ENCODE measurements around the gene SHFL. TPM values are rescaled to one million over a fixed set of nuclear protein-coding genes. Genes with fewer than 3 reads are reported as not detected.

Gene SHFL
- total and polyA plus RNA-seq, 2 of the 8 experiments (the other 6 are each of a cell fraction or from before 2014, with no cell fraction given) = 25.3 to 37.1 TPM

- TF ChIP-seq E2F6 (IDR thresholded peaks at IDR 0.05) (no peak), YY1 (IDR thresholded peaks at IDR 0.05; ENCODE audit: low read depth, low read length) (no peak), KDM1A (IDR thresholded peaks at IDR 0.05; ENCODE audit: borderline replicate concordance, low read length) (no peak), MAX (IDR thresholded peaks at IDR 0.05) (no peak), HDAC2 (IDR thresholded peaks at IDR 0.05; ENCODE audit: borderline replicate concordance in 1 of 2, low read depth in 2 of 2, low read length in 2 of 2) (no peak), SRF (IDR thresholded peaks at IDR 0.05; ENCODE audit: low read depth, low read length) (no peak)
These were observed 36.5 kb upstream of the SHFL start (continued) for GRCh38 chr19:10049626-10050025.
